Hematopoietic multipotent progenitor cell treated with erythropoietin and hydrocortisone succinate and interleukin-3 and kit ligand, for 4 days (in vitro differentiated cells): Measurements from ENCODE around the gene ITCH.

Experiments
- DNase-seq: peaks from one replicate; pipeline ENCODE4 v3.0.0-alpha.2; 2015

Gene ITCH

GRCh38 chr20:34559311-34560140, 196.5 kb downstream of the ITCH start:
- peak; percentile 14 for DNase-seq

GRCh38 chr20:34560141-34560523, 197.1 kb downstream of the ITCH start:
- no peak for DNase-seq

GRCh38 chr20:34560614-34561013, 197.5 kb downstream of the ITCH start:
- no peak for DNase-seq
